Panc1 (cell line): ENCODE measurements around the gene CXCR2.

ENCODE experiments used
- CTCF ChIP-seq: fragments of 450-650 bp; IDR thresholded peaks from 2 replicates; pipeline ENCODE4 v1.5.1; 2017; ENCODE audit warnings: mild to moderate bottlenecking
- POLR2AphosphoS5 ChIP-seq: IDR thresholded peaks from 2 replicates; pipeline ENCODE4 v1.6.1; 2012; ENCODE audit warnings: mild to moderate bottlenecking, low read depth, low read length, moderate library complexity
- SIN3A ChIP-seq: IDR thresholded peaks from 2 replicates; pipeline ENCODE4 v1.6.1; 2012; ENCODE audit warnings: low read depth, mild to moderate bottlenecking, low read length, moderate library complexity, borderline replicate concordance; ENCODE audit not compliant: insufficient read depth

- TF ChIP-seq POLR2AphosphoS5 (no peak), SIN3A (no peak), CTCF (no peak)
These were observed 34.1 kb upstream of the CXCR2 start for GRCh38 chr2:218091746-218092145.
